Mammary epithelial cell (primary cell): Measurements from ENCODE around the gene PAX3.

Experiments used
- EZH2 ChIP-seq: IDR thresholded peaks from 2 replicates; pipeline ENCODE4 v1.6.1; 2012; ENCODE audit warnings: low read length, inconsistent platforms, borderline replicate concordance
- TF ChIP-seq, protein P1 (sequence below), 2 donors: IDR thresholded peaks in 1 of 2; conservative IDR thresholded peaks in 1 of 2; 2 replicates each; pipeline ENCODE4 v1.5.1; 2011 to 2012; ENCODE audit warnings: inconsistent platforms in 2 of 2, low read length in 2 of 2, mild to moderate bottlenecking in 2 of 2, control low read depth in 1 of 2, low read depth in 1 of 2; ENCODE audit not compliant: insufficient read depth in 1 of 2; ENCODE audit errors: extremely low read depth in 1 of 2

DNA sequence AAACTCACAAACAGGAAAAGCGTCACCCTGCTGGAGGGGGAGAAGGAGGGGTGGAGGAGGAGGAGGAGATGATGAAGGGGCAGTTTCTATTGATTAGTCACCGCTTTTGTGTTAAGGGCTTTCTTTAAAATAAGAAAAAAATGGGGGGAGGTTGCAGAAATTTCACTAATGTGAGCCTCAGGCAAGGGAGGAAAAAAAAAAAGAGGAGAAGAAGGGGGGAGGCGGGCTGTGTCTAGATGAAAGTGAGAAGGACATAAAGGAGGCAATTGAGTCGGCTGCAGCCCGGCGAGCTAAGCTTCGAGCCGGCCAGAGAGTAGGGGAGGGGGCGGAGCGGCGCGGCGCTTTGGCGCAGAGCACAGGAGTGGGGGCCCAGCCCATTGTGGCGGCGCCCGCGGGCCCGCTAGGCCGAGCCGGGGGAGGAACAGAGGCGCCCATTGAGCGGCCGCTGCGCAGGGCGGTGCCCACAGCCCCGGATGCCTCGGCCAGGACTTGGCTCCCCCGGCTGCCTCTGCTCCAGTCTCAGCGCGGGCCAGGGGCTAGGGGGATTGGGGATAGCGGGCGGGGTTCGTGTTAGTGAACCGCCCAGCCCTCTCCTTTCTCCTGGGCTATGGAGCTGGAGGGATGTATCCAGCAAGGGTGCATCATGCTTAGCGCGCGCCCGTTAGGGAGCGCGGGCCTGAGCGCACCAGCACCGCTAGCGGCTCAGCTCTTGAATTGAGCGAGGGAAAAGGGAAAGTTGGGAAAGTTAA, 7.9 kb downstream of the PAX3 start:
- TF ChIP-seq EZH2 = no peak
- TF ChIP-seq, protein P1, sequence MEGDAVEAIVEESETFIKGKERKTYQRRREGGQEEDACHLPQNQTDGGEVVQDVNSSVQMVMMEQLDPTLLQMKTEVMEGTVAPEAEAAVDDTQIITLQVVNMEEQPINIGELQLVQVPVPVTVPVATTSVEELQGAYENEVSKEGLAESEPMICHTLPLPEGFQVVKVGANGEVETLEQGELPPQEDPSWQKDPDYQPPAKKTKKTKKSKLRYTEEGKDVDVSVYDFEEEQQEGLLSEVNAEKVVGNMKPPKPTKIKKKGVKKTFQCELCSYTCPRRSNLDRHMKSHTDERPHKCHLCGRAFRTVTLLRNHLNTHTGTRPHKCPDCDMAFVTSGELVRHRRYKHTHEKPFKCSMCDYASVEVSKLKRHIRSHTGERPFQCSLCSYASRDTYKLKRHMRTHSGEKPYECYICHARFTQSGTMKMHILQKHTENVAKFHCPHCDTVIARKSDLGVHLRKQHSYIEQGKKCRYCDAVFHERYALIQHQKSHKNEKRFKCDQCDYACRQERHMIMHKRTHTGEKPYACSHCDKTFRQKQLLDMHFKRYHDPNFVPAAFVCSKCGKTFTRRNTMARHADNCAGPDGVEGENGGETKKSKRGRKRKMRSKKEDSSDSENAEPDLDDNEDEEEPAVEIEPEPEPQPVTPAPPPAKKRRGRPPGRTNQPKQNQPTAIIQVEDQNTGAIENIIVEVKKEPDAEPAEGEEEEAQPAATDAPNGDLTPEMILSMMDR (conservative IDR thresholded peaks at IDR 0.05 in 1 of 2, IDR thresholded peaks at IDR 0.05 in 1 of 2; ENCODE audit: extremely low read depth in 1 of 2, insufficient read depth in 1 of 2, low read depth in 1 of 2, low read length in 2 of 2) = no peak
